Measurements from ENCODE around the gene CTNNAL1. TPM values are rescaled to one million over a fixed set of nuclear protein-coding genes. Genes with fewer than 3 reads are reported as not detected.
A peak's percentile ranks its signal among the peaks of the same experiment; 100 is the strongest.

The CTNNAL1 gene
- 1.5 and 2.3 TPM in 2 replicates for total RNA-seq
- total RNA-seq (2013) = 2.0 TPM
- 0.04 and 0.35 TPM in 2 replicates for polyA plus RNA-seq
- polyA minus RNA-seq = 0.17 and 0.64 TPM in 2 replicates

GRCh38 chr9:109012876-109013678, at the start of gene CTNNAL1:
CTNNAL1 (minus strand) TSS chr9:109013499; CDS start chr9:109013442, 57 bp downstream.
- peak; percentile 97 for ATAC-seq (ENCODE audit: low read depth)
- CTCF ChIA-PET = no interaction called here
- no peaks in the 10 kb centered on the region for H3K79me2 ChIP-seq (ENCODE audit: control insufficient read depth, insufficient read depth, low read length)
- TF ChIP-seq CTCF (IDR thresholded peaks at IDR 0.05) (no peak), EZH2 (IDR thresholded peaks at IDR 0.05; ENCODE audit: borderline replicate concordance, insufficient read depth, low read depth, low read length, poor library complexity, severe bottlenecking) (no peak)
- under 1% methylated on average over 77 of the region's 99 CpGs for WGBS (ENCODE audit: insufficient coverage)
- peak; percentile 87 for DNase-seq
- Mint-ChIP-seq H3K4me1 (peaks cover 42% of the 10 kb centered on the region), H3K27me3 (peaks cover 6% of the 10 kb centered on the region), H3K4me3 (peak within 1 kb of the TSS; percentile 94), H3K9me3 (ENCODE audit: insufficient read depth) (no peaks in the 10 kb centered on the region), H3K27ac (peak within 1 kb of the TSS; percentile 90)
- peaks cover 0 to 16% (median 10%) of the 10 kb centered on the region in 4 experiments for H3K27me3 ChIP-seq (replicated peaks in 1 of 4; ENCODE audit: control extremely low read depth in 1 of 4, control insufficient read depth in 3 of 4, insufficient read depth in 4 of 4, low read length in 3 of 4)
- intact Hi-C loops (cut with micrococcal nuclease) = loop anchor here (1.0 to 10.0 kb wide), 6 partner anchors 78 to 1731 kb away; partner anchors contain the start of genes ABITRAM, ELP1, EPB41L4B and RAD23B
- POLR2A ChIA-PET = interaction anchor here (0.6 kb wide), 1 partner anchor 39 kb away, joined by 3 read pairs; no protein-coding TSS in a partner anchor
- peak within 1 kb of the TSS; percentile 43 to 80 (median 71) for H3K4me3 ChIP-seq (ENCODE audit: control extremely low read depth in 1 of 5, extremely low read depth in 1 of 5, insufficient read depth in 1 of 5, low read depth in 2 of 5, low read length in 4 of 5)
- H3K9me3 ChIP-seq (ENCODE audit: control extremely low read depth in 1 of 3, control insufficient read depth in 2 of 3, insufficient read depth in 1 of 3, low read length in 2 of 3) = no peaks in the 10 kb centered on the region
- H3K9ac ChIP-seq (ENCODE audit: low read length) = peak within 1 kb of the TSS; percentile 85
- peak within 1 kb of the TSS; percentile 9 to 50 for H3K27ac ChIP-seq (ENCODE audit: low read length in 2 of 2)
- H3K4me1 ChIP-seq (ENCODE audit: control insufficient read depth in 2 of 2, insufficient read depth in 2 of 2, low read length in 2 of 2) = peaks cover 16 to 19% of the 10 kb centered on the region in 2 donors
- peak within 1 kb of the TSS; percentile 88 for H3K4me2 ChIP-seq (replicated peaks; ENCODE audit: low read depth, low read length, poor library complexity, severe bottlenecking)
- no peaks in the 10 kb centered on the region for H3K36me3 ChIP-seq (replicated peaks in 1 of 2; ENCODE audit: control extremely low read depth in 1 of 2, control insufficient read depth in 1 of 2, extremely low read depth in 1 of 2, insufficient read depth in 2 of 2, low read length in 1 of 2)
- peak within 1 kb of the TSS; percentile 82 for H2AFZ ChIP-seq (ENCODE audit: insufficient read depth, low read depth, low read length, poor library complexity, severe bottlenecking)
- no peaks in the 10 kb centered on the region for H4K20me1 ChIP-seq (ENCODE audit: control insufficient read depth, insufficient read depth, low read length, poor library complexity, severe bottlenecking)

- no peaks in the 10 kb centered on the region for H3K4me1 Mint-ChIP-seq
- CTCF ChIA-PET = no interaction called here
Observed at GRCh38 chr9:109062543-109062942, 49.2 kb upstream of the CTNNAL1 start.

More at GRCh38 chr9:109062543-109062942, 49.2 kb upstream of the CTNNAL1 start:
- H3K79me2 ChIP-seq (ENCODE audit: control insufficient read depth, insufficient read depth, low read length) = no peaks in the 10 kb centered on the region
- no peak overlapping the region for H3K27ac ChIP-seq (ENCODE audit: low read length in 2 of 2)
- H2AFZ ChIP-seq (ENCODE audit: insufficient read depth, low read depth, low read length, poor library complexity, severe bottlenecking) = no peak overlapping the region
- H3K27me3 ChIP-seq (replicated peaks in 1 of 4; ENCODE audit: control extremely low read depth in 1 of 4, control insufficient read depth in 3 of 4, insufficient read depth in 4 of 4, low read length in 3 of 4) = no peaks in the 10 kb centered on the region
- no peaks in the 10 kb centered on the region for H3K27me3 Mint-ChIP-seq
- H3K4me3 Mint-ChIP-seq = no peak overlapping the region
- no peak overlapping the region for H3K27ac Mint-ChIP-seq
- DNase-seq = no peak
- POLR2A ChIA-PET = no interaction called here
- ATAC-seq (ENCODE audit: low read depth) = no peak
- no peaks in the 10 kb centered on the region for H3K9me3 Mint-ChIP-seq (ENCODE audit: insufficient read depth)
- intact Hi-C loops (cut with micrococcal nuclease) = no loop called here
- no peak overlapping the region for H3K4me3 ChIP-seq (ENCODE audit: control extremely low read depth in 1 of 5, extremely low read depth in 1 of 5, insufficient read depth in 1 of 5, low read depth in 2 of 5, low read length in 4 of 5)
- TF ChIP-seq EZH2 (IDR thresholded peaks at IDR 0.05; ENCODE audit: borderline replicate concordance, insufficient read depth, low read depth, low read length, poor library complexity, severe bottlenecking) (no peak), CTCF (IDR thresholded peaks at IDR 0.05) (no peak)
- H4K20me1 ChIP-seq (ENCODE audit: control insufficient read depth, insufficient read depth, low read length, poor library complexity, severe bottlenecking) = no peaks in the 10 kb centered on the region
- H3K4me1 ChIP-seq (ENCODE audit: control insufficient read depth in 2 of 2, insufficient read depth in 2 of 2, low read length in 2 of 2) = no peaks in the 10 kb centered on the region
- peaks cover 3 to 51% of the 10 kb centered on the region in 2 experiments for H3K36me3 ChIP-seq (replicated peaks in 1 of 2; ENCODE audit: control extremely low read depth in 1 of 2, control insufficient read depth in 1 of 2, extremely low read depth in 1 of 2, insufficient read depth in 2 of 2, low read length in 1 of 2)
- H3K4me2 ChIP-seq (replicated peaks; ENCODE audit: low read depth, low read length, poor library complexity, severe bottlenecking) = no peak overlapping the region
- H3K9ac ChIP-seq (ENCODE audit: low read length) = no peak overlapping the region
- 97% methylated on average over 4 of the region's 6 CpGs for WGBS (ENCODE audit: insufficient coverage)
- no peaks in the 10 kb centered on the region for H3K9me3 ChIP-seq (ENCODE audit: control extremely low read depth in 1 of 3, control insufficient read depth in 2 of 3, insufficient read depth in 1 of 3, low read length in 2 of 3)
